Right forelimb (tissue), 1 donor: Measurements from ENCODE around the gene FSTL3.

ENCODE experiments used
- DNase-seq: peaks from one replicate; pipeline ENCODE4 v3.0.0-alpha.2; 2018

FSTL3 gene

DNA sequence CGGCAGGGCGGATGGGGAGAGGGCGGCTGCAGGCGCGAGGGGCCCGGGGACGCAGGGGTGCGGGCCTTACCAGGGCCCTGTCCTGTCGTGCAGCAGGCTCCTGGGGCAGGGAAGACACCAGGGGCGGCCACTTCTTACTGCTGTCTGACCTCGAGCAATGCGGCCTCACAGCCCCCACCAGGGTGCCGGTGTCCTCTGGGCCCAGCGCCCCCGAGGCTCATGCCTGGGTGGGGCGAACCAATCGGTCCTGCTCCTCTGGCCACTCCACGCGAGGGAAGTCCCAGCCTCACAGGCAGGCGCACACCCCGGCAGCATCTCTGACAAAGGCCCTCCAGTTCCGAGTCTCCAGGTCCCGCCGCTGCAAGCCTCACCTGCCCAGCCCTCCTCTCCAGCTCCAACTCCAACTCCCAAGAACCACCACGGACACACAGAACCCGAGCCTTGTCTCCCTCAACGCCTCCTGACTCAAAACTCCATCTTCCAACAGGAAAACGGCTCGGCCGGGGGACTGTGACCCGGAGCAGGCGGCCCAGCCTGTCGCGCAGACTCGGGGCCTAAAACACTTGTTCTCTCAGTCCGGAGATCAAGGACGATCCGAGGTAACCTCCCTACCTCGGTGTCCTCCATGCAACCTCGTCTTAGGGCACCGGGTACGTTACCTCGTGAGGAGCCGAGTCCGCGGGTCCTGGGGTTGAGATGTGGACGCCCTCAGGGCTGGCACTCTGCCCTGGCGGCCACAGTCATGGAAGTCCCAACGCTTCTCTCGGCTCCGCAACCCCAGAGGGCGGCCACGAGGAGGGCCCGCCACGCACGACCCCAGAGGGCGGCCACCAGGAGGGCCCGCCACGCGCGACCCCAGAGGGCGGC lies 30.0 kb upstream of the FSTL3 start:
- DNase-seq, result no peak

DNA sequence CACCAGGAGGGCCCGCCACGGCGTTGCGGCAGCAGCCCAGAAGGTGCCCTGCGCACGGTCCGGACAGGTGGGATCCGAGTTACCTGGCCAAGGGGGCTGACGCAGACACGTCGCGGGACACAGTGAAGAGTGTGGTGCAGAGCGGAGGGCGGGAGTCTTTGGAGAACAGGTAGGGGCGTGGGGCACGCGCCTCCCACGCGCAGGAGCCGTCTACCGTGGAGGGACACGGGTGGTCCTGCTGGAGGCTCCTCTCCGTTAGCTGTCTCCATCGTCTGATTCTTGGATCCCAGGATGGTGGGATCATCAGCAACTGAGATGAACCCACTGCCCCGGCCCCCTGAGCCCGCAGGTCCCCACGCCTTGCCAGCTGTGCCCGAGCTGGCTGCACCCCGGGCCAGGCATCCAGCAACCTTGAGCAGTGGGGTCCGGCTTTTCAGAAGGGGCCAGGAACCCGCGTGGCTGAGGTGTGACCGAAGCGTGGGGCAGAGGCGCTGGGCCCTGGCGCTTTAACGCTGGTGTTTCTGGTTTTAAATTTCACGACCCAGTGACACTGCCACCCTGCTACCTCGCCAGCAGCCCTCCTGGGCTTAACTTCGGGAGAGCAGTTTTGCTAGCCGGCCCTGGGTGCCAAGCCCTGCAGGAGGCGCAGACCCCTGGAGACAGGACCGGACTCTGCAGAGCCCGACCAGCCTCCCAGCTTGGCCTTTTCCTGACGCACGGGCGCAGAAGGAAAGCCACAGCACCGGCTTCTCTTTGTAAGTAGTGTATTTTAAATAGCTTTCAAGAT lies 29.2 kb upstream of the FSTL3 start:
- no peak for DNase-seq

DNA sequence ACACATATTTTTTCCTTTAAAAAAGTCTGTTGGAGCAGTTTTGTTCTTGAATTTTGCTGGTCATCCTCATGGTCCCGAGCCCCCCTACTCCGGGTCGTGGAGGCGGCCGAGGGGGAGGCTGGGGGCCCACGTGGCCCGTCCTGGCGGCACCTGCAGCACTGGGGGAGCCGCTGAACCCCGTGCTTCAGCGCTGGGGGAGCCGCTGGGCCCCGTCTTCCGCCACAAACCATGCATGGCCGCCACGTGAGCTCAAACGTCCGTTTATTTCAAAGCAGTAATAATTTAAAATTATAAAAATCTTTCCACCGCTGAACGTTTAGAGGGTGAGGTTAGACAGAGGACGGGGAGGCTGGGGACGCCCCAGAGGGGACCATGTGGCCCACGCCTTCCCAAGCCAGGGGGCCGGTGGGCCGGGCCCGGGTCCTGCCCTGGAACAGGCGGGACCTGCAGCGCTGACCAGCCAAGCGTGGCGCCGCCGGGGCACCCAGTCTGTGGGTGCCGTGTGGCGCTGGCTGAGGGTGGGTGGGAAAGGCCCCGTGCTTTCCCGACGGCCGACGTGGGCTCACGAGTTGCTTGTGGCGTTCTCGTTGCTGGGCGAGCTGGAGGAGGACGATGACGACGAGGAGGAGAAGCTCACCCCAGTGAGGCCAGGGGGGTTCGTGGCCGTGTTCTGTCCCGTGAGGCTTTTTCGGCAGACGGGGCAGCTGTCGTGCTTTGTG lies 28.5 kb upstream of the FSTL3 start:
- no peak for DNase-seq

DNA sequence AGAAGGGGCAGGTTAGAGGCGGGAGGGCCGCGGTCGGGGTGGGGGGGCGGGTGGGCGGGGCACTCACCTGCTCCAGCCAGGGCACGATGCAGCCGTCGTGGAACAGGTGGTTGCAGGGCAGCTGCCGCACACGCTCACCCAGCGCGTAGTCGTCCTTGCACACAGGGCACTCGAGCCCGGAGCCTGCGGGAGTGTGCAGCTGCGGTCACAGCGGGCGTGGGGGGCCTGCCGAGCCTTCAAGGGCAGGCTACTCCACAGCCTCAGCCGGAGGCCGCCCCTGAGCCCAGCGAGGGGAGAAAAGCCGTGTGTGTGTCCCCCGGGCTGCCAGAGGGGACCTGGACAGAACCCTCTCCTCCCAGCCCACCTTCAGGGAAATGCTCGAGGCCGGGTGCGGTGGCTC lies 27.9 kb upstream of the FSTL3 start:
- DNase-seq, result no peak

DNA sequence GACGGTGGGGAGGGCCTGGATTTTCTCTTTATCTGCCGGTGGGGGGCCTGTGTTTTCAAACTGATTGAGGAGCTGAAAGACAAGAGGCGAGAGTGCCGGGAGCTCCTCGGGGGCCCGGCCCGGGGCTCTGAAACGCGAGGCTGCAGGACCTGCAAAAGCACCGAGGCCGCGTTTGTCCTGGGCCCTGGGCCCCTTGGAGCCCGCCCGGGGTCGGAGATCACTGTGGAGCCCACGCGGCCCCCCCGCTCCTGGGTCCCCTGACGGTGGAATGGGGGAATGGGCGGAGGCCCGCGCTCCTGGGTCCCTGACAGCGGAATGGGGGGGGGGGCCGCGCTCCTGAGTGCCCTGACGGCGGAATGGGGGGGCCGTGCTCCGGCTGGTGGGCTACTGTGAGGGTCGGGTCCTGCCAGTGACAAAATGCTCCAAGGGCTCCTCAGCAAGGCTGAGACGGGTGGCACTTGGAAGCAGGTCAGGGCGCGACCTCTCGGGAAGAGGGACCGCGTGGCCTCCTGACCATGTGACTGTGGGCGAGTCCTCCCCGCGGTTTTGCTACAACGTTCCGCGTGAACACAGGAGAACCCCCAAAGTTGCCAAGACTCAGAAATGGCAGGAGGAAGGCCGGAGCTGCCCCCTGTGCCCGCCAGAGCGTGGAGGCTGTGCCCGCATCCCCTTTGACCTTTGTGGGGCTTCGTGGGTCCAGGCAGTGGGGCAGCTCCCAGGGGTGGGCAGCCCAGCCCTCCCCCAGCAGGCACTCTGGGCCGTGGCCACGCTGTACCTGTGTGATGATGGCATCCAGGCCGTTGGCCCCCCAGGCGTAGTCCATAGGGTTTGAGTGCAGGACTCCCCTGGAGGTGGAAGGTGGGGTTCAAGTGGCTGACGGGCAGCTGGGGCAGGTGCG lies 27.0 kb upstream of the FSTL3 start:
- no peak for DNase-seq

DNA sequence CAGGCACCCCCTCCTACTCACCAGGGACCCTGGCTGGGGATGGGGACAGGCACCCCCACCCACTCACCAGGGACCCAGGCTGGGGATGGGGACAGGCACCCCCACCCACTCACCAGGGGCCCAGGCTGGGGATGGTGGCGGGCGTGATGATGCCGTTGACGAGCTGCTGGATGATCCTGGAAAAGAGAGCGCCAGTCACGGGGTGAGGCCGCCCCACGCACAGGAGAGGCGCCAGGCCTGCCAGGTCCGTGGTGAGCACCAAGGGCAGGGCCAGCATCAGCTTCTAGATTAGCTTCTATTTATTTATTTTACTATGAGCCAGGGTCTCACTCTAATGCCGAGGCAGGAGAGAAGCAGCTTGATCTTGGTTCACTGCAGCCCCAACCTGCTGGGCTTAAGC lies 26.1 kb upstream of the FSTL3 start:
- no peak for DNase-seq

DNA sequence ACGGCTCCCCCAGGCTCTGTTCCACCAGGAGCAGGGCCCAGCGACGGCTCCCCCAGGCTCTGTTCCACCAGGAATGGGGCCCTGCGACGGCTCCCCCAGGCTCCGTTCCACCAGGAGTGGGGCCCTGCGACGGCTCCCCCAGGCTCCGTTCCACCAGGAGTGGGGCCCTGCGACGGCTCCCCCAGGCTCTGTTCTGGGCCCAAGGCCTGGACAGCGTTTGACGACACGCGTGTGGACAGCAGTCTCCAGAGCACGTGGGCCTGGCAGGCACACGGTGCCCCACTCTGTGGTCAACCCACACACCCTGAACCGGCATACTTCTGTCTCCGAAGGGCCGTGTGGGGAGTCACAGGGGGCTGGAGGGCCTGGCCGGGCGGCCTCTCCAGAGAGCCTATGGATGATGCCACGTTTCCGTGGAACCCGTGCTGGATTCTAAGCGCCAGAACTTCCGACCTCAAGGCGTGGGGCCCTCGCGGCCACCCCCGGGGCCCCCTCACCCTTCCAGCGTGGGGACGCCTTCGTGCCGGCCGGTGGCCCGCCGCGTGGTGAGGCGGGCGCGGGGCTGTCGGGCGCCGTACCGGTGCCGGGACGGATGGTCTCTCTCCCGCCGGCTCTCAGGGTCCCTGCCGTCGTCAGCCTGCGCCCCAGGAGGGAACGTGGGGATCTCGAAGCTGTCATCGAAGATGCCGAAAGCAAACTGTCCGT lies 24.9 kb upstream of the FSTL3 start:
- no peak for DNase-seq

DNA sequence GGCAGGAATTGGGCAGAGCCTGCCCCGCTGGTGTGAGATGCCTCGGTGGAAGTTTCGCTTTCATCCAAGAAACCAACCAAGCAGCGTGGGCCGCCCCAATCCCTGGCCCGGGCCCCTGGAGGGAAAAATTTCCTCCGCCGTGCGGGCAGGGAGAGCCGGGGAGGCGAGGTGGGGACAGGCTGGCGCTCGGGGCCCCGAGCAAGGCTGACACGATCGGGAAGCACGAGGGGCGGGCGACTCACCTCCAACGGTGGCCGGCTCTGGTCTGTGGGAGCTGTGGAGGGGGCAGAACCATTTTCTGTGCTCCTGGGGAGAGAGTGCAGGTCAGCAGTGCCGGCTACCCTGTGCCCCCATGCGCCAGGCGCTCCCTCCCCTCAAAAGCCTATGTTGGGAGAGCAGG lies 24.2 kb upstream of the FSTL3 start:
- DNase-seq, result no peak

DNA sequence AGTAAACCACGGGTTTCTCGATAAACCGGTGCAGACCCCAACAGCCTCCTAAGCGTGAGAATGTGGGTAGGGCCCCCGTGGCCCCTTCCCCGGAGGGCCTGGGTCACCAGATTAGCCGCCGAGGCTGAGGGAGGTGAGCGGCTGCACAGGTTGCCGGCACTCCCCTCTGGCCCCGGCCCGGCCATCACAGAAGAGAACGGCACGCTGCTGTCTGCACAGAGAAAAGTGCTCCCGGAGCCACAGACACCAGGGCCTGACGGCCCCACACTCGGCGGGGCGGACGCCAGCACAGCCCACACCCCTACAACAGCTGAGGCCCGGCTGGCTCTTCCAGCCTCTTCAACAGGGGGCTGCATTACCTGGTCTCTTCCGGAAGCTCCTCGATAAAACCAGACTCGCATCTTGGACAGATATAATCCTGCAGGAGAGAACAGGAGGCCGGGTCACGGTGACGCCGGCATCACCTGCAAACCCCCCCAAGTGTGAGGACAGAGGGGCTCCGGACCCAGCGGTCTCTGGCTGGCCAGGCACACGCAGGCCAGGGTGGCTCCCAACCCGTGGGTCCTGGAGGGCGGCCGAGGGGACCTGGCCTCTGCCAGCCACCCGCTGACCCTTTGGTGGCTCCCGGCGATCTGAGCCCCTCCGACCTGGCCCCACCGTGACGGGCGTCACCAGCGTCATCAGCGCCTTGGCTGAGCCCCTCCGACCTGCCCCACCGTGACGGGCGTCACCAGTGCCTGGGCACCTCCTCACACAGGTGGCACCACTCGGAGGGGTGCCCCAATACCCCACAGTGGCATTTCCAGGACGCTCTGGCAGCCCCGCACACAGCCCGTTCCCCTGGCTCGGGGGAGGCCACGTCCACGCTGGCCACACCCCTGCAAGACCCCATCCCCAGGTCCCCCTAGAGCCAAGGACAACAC lies 23.5 kb upstream of the FSTL3 start:
- no peak for DNase-seq

DNA sequence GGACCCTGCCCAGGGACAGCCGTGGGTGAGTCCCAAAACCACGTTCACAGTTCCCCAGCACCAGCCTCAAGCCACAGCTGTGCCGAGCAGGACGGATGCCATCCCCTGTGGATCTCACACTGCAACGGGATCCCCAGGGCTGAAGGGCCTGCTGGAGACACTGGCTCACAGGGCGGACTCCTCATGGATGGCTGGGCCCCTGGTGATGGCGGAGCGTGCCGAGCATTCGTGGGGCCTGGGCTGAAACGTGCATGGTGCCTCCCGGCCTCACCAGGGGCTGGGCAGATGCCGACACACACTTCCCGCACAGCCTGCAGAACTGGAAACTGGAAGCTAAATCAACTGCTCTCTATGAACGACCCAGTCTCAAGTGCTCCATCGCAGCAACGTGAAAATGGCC lies 22.8 kb upstream of the FSTL3 start:
- no peak for DNase-seq

DNA sequence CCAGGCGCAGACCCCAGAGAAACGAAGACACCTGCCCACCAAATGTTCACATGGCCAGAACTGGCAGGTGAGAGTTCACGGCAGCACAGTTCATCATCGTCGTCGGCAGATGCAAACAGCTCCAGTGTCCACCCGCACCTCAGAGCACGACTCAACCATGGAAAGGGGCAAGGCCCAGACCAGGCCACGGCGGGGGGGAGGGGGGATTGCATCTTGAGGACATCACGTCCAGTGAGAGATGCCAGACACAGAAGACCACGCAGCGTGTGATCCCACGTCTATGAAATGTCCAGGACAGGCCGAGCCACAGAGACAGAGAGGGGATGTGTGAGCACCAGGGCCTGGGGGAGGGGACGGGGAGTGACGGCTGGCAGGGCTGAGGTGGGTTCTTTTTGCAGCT lies 20.5 kb upstream of the FSTL3 start:
- no peak for DNase-seq

DNA sequence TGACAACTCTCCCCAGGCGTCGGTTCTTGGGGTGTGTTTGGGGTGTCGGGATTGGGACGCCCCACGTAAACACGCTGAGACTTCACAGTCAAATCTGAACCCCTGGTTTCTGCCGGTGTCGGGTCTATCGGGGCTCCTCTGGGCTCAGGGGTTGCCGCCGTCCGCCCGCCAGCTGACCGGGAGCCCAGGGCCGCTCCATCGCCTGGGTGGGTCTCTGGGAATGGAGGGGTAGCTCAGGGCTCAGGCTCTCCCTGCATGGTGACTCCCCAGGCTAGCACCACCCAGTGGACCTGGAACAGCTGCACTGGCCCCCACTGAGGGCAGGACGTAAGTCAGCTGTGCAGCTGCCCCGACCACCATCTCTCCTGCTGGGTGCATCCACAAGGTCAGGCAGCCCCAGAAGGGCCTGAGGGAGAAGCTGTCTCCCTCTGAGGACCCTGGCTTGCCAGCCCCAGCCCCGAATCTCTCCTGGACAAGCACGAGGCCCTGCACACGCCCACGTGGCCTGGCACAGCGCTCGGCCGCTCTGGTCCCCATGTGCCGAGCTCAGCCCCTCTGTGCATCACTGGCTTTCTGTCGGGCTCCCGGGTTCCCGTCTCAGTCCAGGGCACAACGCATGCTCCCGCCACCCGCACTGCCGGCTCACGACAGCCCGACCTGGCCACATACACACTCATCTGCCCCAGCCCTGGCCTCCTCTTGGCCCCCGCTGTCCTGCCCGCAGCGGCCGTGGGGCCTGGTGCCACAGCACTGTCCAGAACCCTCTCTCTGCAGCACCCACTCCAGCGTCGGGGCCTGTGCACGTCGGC lies 19.2 kb upstream of the FSTL3 start:
- no peak for DNase-seq

DNA sequence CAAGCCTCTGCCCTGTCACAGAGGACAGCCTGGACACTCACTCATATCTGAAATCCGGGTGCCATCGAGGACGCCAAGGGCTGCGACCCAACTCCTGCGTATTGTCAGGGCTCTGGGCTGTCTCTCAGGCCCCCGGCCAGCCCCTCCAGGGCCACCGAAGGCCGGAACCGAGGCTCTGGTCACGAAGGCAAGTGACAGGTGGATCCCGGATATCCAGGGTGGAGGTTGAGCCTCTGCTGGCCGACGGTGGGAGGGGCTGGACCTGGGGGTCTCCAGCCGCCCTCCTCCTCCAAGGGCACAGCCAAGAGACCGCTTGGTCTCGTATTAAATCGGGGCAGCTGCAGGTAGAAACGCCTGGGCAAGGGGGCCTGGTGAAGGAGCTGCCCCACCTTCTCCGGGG lies 18.6 kb upstream of the FSTL3 start:
- no peak for DNase-seq

DNA sequence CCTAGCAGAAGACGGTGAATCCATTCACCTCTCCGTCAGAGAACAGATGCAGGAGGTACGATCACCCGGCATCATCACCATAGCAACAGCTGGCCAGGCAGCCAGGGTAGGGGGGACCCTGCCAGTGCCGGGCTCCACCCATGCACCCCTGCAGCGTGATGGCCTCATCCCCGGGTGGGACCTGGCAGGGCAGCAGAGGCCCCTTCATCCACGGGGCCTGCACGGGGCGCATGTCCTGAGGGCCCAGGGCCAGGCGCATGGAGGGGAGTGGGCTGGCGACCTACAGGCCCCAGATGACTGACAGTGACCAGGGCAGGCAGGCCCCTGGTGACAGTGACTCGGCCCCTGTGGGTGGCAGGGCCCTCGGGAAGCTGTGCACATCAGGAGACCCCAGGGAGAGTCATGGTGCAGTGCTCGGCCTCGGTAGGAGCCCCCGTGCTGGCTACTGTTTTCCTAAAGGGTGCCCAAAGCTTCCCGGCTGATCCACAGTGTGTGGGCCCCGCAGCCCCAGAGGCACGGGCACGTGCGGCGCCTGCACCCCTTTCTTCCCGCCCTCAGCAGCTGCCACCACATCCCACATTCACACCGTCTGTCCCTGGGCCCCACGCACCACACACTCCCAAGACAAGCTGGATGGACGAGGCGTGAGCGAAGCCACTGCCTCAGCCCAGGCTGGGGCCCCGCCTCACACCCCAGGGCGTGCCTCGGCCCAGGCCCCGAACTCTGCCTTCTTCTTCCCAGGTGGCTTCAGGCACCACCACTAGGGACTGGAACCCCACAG lies 17.9 kb upstream of the FSTL3 start:
- no peak for DNase-seq

DNA sequence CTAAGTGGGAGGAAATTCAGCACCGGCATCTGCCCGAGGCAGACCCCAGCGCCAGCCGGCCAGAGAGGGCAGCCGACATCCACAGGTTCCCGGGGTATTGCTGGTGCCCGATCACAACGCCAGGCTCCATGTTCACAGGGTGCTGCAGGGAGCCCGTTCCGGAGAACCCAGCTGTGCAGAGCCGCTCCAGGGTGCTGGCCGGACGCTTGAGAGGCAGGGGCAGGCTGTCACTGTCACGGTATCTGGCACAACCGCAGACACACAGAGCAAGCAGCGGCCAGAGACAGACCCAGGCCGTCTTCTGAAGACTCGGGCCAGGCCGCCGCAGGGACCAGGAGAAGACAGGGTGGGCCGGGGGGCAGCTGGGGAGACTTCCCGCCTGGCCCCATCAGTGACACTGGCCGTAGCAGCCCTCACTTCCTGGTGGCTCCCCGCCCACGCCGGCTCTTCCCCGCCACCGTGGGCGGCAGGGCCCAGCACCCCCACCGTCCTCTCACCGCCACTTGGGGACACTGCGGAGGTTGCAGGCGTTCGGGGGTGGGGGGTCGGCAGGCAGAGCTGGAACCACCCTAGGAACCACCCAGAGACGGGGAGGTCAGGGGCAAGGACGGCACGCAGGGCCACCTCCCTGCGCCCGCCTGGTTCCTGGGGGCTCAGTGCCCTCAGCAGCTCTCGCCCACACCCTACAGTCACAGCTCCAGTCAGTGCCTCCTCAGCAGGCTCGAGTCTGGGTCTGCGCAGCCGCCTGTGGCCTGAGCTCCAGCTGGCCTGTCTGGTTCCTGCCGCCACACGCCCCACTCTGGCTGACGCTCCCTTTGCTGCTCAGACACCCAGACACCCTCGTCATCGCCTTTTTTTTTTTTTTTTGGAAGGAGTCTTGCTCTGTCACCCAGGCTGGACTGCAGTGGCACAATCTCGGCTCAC lies 17.0 kb upstream of the FSTL3 start:
- no peak for DNase-seq

DNA sequence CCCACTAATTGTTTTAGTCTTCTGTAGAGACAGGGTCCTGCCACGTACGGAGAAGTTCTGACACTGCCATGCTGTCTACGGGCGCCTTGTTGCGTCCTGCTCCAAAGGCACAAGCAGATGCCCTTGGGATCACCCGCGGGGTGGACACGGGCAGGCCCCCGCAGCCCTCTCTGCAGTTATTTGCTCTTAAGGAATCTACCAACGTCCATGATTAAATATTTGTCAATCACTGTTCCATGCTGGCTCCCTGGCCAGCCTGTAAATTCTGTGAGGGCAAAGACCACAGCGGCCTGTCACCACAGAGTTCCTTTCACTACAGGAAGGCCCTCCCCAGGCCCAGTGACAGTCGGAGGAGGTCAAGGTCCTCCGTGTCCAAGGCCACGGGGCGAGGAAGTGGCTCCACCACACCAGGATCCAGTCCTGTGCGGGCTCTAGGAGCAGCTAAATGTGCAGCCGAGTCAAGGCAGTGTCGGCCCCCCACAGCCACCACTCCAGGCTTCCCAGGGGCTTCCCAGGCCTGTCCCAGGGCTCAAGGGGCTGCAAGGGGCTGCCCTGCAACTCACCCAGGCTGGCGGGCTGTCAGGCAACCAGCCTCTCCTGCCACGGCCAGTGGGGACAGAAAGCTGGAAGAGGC lies 15.3 kb upstream of the FSTL3 start:
- DNase-seq, result no peak

DNA sequence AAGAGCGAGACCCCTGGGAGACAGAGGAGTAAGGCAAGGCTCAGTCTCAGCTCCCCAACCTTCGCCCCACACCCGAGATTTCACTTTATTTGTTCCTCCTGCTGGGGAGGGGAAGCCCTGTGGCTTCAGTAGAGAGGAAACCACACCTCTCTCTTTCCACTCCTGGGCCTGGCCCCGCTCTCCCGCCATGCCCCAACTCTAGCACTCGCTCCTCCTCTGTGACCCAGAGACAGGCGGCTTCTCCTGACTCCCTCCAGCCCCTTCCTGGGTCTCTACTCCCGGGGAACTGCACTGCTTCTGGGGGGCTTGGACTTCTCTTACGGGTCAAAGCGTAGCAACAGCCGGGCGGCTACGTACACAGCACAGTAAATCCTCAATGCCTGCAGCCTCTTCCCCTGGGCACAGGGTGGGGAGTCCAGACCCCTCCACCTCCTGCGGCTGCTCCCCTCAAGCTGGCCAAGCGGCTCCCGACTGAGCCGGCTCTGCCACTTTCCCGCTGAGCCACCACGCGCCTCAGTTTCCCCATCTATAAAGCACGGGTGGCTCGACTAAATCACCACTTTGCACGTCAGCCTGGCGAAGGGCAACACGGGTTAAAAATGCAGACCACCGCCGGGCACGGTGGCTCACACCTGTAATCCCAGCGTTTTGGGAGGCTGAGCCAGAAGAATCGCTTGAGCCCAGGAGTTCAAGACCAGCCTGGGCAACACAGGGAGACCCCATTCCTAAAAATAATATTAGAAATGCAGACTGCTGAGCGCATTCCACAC lies 14.6 kb upstream of the FSTL3 start:
- DNase-seq, result no peak
